Measurements from ENCODE around the gene ACE.

GRCh38 chr17:63537991-63538692 lies 61.3 kb downstream of the ACE start:
- TF ChIP-seq CTCF (IDR thresholded peaks at IDR 0.05) = no peak
- no peak for TF ChIP-seq POLR2AphosphoS5 (IDR thresholded peaks at IDR 0.05; ENCODE audit: low read depth, low read length)
